Subcutaneous adipose tissue (tissue), 4 donors: ENCODE results near the gene SLC8B1. TPM values are rescaled to one million over a fixed set of nuclear protein-coding genes. Genes with fewer than 3 reads are reported as not detected.

Experiments
- total RNA-seq, 4 donors: library from RNA; depleted of rRNA; stranded (reverse); fragments of >200 nt; gene quantifications; one replicate each; pipeline ENCODE4 v1.1.0, GENCODE V29; 2016
- TF ChIP-seq, protein P1 (sequence below): fragments of 450-650 bp; IDR thresholded peaks from one replicate; pipeline ENCODE4 v1.5.1; 2016; ENCODE audit warnings: low read depth, mild to moderate bottlenecking, control low read depth, antibody characterized with exemption, moderate library complexity

SLC8B1 gene
- total RNA-seq, 4 donors from 2014 or later: 16.8 to 53.9 (median 39.1) TPM

DNA sequence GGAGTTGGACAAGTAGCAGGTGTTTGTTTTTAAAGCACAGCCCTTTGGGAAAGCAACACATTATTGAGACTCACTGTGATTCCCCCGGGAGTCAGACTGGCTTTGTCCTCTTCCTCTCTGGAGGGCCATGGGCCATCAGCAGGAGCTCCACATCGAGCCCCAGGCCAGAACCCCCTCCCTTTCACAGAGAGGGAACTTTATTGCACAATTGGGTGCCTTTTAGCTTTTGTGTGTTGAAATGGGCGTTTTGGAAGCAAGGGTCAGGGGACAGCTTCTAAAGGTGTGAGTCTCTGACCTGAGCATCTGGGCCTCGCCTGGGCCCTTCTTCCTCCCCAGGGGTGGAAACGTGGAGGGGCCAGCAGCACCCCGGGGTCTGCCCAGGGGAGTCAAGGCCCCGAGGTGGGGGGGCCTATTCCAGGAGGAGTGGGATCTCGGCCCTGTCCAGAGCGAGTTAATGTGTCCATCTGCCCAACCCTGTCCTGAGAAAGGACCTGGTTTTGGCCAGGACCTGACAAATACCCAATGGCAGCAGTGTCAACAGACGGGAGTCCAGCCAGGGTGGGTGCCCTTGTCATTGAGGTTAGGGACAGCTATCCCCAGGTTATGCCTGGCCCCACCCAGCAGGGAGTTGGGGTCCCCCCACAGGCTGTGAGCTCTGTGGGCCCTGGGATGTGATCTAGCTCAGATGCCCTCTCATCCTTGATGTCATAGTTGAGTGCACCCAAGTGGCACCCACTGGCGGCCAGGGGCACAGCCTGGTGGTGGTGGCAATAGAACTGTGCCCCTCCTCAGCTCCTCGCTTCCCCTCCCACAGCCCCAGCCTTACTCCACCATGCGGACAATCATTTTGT, 37.1 kb downstream of the SLC8B1 start:
- TF ChIP-seq, protein P1, sequence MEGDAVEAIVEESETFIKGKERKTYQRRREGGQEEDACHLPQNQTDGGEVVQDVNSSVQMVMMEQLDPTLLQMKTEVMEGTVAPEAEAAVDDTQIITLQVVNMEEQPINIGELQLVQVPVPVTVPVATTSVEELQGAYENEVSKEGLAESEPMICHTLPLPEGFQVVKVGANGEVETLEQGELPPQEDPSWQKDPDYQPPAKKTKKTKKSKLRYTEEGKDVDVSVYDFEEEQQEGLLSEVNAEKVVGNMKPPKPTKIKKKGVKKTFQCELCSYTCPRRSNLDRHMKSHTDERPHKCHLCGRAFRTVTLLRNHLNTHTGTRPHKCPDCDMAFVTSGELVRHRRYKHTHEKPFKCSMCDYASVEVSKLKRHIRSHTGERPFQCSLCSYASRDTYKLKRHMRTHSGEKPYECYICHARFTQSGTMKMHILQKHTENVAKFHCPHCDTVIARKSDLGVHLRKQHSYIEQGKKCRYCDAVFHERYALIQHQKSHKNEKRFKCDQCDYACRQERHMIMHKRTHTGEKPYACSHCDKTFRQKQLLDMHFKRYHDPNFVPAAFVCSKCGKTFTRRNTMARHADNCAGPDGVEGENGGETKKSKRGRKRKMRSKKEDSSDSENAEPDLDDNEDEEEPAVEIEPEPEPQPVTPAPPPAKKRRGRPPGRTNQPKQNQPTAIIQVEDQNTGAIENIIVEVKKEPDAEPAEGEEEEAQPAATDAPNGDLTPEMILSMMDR: no peak

DNA sequence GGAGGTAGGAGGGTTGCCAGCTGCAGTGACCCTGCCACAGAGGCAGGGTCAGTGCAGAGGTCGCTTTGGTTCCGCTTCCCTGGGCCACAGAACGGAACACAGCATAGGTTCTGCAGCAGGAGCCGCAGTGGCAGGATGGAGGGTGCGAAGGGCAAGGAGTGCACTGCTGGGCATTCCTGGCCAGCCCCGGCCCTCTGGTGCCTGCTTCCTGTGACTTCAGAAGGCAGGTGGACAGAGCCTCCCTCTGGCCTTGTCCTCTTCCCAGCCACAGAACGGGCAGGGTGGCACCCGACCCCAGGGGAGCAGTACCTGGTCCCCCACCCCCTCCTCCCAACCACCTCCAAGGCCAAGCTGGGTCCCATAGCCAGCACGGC, 37.7 kb downstream of the SLC8B1 start:
- TF ChIP-seq, protein P1: no peak

- TF ChIP-seq, protein P1: no peak
These were observed 38.2 kb downstream of the SLC8B1 start for GRCh38 chr12:113296557-113297213.

- TF ChIP-seq, protein P1: no peak
These were observed 38.9 kb downstream of the SLC8B1 start for GRCh38 chr12:113295886-113296556.

GRCh38 chr12:113293100-113293499, 41.8 kb downstream of the SLC8B1 start:
- TF ChIP-seq, protein P1: no peak

DNA sequence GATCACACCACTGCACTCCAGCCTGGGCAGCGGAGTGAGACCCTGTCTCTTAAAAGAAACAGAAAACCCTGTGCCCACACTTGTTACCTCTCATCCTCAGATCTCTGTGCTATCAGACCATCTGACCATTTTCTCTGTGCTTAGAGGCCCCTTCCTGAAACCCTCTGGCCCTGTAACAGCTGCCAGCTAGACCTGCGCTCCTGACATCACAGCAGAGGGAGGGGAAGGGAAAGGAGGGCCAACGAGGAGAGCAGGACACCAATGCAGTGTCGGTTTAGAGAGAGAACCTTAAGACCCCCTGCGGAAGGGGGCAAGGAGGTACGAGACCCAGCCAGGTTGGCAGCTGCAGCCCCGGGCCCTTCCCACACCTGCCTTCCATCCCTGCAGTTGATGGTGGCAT, 42.4 kb downstream of the SLC8B1 start:
- TF ChIP-seq, protein P1: no peak

- TF ChIP-seq, protein P1: no peak
These were observed 42.8 kb downstream of the SLC8B1 start for GRCh38 chr12:113292091-113292490.
